HG03097 (cell line): ENCODE data around the gene BLM.
"Not testable (repeated sequence)": the region's sequence is repeated elsewhere in the genome, so short reads cannot be mapped to it uniquely, and the experiment has no call there.

Experiments
- ATAC-seq: cut with Tn5 transposase; IDR thresholded peaks from one replicate; pipeline ENCODE4 v1.9.1; 2021; ENCODE audit not compliant: unreplicated experiment, low FRiP score

Gene BLM

DNA sequence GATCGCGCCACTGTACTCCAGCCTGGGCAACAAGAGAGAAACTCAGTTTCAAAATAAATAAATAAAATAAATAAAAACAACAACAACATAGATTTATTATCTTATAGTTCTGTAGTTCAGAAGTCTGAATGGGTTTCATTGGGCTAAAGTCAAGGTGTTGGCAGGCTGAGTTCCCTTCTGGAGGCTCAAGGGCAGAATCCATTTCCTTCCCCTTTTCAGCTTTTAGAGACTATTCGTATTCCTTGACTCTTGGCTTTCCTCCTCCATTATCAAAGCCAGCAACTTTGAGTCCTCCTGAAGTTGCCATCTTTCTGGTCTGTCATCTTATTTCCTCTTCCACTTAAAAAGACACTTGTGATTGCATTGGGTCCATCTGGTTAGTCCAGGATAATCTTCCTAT, 12.1 kb downstream of the BLM start:
- no peak for ATAC-seq

DNA sequence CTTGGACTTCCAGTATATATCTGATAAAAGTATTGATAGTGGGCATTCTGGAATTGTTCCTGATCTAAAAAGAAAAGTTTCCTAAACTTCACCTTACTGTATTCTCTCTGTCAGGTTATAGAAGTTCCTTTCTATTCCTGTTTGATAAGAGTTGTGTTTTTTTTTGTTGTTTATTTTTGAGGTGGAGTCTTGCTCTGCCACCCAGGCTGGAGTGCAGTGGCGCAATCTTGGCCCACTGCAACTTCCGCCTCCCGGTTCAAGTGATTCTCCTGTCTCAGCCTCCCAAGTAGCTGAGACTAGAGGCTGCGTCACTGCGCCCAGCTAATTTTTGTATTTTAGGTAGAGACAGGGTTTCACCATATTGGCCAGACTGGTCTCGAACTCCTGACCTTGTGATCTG, 13.1 kb downstream of the BLM start:
- no peak for ATAC-seq

DNA sequence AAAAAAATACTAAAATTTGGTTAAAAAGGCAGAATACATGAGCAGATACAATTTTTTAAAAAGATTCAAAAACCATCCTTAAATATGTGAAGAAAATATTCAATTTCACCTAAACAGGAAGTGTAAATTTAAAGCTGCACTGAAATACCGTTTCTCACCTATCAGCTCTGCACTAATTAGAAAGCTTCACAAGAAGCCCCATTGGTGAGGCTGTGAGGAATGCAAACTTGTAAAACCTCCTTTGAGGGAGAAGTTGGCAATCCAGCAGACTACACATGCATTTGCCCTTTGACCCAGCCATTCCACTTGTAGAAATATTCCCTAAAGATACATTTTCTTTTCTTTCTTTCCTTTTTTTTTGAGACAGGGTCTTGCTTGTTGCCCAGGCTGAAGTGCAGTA, 18.8 kb downstream of the BLM start:
- ATAC-seq: no peak

DNA sequence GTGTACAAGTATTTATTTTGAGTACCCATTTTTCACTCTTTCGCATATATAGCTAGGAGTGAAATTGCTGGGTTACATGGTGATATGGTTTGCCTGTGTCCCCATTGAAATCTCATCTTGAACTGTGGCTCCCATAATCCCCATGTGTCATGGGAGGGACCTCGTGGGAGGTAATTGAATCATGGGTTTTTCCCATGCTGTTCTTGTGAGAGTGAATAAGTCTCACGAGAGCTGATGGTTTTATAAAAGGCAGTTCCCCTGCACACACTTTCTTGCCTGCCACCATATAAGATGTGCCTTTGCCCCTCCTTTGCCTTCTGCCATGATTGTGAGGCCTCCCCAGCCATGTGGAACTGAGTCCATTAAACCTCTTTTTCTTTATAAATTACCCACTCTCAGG, 23.4 kb downstream of the BLM start:
- ATAC-seq: not testable (repeated sequence)

DNA sequence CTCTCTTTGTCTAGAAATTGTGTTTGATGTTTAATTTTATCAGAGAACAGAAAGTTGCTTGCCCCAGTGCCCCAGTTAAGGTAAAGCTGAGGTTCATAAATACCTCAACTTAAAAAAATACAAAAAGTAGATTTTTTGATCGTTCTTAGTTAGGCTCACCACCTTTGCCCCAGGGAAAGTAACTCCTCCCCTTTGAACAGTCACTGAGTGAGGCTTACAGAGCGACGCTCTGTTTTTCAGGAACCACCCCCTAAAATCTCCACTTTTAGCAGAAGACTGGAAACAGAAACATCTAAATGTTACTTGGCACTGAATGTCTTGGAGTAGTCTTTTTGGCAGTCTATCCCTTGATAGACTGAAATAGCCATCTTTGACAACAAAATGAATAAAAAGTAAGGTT, 24.9 kb downstream of the BLM start:
- no peak for ATAC-seq

DNA sequence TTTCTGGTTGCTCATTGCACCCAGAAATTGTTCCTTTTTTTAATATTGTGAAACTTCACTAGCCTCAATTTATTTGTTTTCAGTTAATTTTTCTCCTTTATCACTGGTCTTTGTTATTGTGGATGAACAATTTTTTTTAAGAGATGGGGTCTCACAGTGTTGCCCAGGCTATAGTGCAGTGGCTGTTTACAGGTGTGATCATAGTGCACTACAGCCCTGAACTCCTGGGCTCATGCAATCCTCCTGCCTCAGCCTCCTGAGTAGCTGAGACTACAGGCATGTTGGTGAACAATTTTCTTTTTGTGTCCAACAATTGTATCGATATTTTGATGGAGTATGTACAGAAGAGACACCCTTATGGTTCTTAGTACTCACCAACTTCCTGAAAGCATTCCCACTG, 26.3 kb downstream of the BLM start:
- no peak for ATAC-seq

DNA sequence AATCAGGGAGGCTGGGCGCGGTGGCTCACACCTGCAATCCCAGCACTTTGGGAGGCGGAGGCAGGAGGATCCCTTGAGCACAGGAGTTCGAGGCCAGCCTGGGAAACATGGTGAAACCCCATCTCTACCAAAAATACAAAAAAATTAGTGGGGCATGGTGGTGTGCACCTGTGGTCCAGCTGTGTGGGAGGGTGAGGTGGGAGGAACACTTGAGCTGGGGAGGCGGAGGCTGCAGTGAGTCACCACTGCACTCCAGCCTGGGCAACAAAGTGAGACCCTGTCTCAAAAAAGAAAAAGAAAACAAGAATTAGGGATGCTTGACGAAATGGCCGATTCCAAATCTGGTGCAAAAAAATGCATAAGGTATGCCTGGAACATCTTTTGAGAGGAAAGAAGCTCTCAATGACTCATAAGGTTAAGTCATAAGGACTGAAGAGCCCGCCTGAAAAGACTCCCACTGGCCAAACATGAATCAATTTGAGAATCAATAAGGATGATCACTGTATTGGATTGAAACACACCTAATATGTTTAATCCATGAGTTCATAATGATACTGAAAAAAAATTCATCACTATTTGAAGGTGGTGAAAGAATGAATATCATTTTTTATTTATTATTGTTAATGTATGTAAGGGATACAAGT, 27.7 kb downstream of the BLM start:
- no peak for ATAC-seq

DNA sequence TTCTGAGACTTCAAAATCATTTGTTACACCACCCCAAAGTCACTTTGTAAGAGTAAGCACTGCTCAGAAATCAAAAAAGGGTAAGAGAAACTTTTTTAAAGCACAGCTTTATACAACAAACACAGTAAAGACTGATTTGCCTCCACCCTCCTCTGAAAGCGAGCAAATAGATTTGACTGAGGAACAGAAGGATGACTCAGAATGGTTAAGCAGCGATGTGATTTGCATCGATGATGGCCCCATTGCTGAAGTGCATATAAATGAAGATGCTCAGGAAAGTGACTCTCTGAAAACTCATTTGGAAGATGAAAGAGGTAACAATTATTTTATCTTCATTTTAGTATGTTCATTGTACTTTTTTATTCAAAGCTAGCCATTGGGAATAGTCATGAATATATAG, 32.6 kb downstream of the BLM start:
- ATAC-seq: no peak

DNA sequence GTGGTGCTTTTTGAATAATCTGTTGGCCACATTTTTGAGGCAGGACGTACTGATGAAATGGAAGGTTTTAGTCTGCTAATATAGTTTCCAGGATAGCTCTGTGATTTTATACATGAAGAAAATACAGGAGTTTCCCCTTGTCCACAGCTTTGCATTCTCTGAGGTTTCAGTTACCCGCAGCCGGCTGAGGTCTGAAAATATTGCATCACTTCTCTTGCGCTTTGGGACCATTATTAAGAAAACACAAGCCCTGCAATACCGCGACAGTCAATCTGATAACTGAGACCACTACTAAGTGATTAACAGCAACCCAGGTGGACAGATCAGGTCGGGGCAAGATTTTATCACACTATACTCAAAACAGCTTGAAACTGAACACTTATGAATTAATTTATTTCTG, 33.0 kb downstream of the BLM start:
- ATAC-seq: no peak

DNA sequence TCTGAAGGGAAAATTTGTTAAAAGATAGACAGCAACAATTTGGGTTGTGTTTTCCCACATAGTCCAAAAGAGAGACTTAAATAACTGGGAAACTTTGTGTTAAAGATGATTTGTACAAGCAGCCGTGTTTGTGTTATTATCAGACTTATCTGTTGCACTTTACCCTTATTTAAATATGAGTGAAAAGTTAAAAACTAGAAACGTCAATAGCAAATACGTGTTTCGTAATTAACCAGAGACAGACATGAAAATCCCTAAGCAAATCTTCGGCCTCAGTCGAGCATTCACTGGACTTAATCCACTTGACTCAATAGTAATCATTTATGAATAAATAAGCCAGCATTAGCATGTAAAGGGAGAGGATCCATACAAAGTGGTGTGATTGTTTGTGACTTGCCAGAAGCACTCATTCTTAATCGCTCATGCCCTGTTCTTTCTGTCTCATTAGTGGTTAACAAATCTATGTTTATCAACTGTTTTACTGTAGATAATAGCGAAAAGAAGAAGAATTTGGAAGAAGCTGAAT, 34.2 kb downstream of the BLM start:
- no peak for ATAC-seq

DNA sequence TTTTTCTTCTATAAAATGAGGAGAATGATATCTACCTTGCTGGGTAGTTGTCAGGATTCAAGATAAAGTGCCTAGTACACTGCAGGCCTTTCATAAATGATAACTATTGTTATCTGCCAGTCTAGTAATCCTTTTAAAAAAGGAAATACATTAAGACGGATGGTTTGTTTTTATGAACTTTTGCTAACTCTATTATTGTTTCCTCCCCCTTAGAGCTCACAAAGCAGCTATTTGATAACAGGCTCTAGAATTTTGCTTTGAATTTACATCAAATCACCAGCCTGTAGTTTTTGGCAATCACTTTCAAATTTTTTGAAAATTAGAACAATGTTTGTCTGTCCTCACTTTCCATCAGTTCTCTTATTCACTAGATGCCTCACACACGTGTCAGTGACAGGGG, 39.8 kb downstream of the BLM start:
- ATAC-seq: no peak

DNA sequence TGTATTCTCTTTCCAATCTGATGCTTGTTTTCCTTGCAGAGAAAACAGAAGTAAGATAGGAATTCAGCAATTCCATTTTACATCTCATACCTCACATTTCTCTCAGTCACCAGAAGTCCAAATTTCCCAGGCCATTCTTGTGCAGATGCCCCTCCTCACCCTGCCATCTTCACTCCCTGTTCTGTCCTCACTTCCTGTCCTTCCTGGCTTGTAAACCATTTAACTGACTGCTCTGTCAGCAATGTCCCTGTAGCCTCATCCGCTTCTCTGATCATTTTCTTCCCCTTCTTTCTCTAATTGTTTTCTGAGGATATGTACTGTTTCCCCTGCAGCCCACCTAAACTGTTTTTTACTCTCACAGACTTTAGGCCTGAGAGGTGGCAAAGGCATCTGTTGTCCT, 40.3 kb downstream of the BLM start:
- no peak for ATAC-seq

DNA sequence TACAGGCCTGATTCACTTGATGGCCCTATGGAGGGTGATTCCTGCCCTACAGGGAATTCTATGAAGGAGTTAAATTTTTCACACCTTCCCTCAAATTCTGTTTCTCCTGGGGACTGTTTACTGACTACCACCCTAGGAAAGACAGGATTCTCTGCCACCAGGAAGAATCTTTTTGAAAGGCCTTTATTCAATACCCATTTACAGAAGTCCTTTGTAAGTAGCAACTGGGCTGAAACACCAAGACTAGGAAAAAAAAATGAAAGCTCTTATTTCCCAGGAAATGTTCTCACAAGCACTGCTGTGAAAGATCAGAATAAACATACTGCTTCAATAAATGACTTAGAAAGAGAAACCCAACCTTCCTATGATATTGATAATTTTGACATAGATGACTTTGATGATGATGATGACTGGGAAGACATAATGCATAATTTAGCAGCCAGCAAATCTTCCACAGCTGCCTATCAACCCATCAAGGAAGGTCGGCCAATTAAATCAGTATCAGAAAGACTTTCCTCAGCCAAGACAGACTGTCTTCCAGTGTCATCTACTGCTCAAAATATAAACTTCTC, 43.6 kb downstream of the BLM start:
- ATAC-seq: no peak

DNA sequence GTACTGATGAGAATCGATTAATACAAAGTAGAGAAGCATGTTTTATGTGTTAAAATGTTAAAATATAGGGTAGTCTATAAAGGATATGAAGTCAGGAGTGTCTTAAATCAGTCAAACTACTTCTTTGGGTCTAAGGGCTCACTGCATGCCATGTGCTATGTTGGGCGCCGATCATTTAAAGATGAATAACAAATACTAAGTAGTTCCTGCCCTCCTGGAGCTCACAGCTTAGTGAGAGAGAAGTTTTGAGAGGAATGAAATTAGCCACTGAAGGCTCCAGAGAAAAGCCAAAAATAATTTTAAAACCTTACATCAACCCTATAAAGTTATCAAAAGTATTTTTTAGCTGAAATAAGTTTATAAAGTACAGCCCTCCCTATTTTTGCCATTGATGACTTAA, 44.5 kb downstream of the BLM start:
- ATAC-seq: no peak

DNA sequence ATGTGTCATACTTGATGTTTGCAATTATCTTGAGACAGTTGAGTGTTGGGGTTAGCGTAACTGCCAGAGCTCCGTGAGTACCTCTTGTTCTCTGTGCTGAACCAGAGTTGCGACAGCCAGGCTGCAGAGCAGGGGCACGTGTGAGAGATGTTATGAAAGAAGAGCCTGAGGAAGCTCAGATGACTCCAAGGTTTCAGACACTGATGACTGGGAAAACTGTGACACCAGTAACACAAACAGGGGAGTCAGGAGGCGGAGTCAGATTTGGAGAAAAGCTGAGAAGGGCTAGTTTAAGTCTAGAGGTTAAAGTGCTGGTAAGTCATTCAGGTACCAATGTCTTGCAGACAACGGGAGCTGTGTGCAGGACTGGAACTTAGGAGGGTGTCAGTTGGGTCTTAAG, 45.0 kb downstream of the BLM start:
- no peak for ATAC-seq

DNA sequence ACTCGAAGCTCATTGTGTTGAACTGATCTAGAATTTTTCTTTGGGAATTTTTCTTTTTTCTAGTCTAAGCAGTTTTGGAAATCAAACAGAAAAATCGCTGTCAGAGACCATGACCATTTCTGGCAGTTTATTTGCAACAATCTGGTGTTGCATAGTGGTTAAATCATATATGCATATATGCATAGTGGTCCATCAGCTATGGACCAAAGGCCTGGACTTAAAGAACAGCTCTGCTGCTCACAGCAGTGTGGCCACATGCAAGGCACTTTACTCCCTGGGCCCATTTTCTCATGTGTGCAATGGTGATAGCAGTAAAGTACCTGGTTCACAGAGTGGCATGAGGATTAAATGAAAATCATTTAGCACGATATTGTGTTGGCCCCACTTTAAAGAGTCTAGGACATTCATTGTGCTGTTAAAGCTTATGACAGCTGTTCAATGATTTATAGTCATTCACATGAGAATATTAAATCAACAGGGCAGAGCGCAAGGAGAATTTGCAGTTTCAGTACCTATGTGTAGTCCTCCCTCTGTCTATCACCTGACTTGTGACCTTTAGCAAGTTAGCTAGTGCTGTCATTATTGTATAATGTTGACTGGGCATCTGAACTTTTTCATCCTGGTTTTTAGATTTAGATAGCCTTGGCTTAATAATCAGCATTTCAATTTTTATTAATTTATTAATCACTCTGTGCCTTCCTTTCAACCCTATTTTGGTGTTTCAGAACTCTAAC, 46.4 kb downstream of the BLM start:
- no peak for ATAC-seq

DNA sequence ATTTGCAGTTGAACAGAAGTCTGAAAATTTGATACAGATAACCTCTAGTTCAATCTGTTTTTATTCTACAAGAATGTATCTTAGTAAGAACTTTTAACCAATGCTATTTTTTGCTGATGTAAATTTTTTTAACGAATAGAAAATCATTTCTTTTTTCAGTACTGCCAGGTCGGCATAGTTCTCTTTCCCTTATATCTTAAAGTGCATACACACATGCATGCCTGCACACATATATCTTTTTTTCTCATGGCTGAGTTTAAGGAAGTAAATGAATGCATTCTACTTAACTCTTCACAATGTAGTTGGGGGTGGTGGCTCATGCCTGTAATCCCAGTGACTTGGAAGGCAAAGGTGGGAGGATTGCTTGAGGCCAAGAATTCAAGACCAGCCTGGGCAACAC, 48.4 kb downstream of the BLM start:
- no peak for ATAC-seq

DNA sequence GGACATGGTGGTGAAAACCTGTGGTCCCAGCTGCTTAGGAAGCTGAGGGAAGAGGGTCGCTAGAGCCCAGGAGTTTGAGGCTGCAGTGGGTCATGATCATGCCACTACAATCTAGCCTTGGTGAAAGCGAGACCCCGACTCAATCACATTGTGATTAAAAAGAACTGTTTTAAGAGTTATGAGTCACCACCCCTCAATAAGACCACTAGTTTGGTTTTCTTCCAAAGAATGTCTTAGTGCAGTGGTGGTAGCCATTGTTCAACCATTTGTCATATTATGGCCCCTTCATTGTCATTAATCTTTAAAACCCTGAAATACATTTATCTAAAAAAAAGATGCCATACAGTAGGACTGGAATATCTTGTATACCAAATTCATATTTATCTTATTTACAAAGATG, 48.8 kb downstream of the BLM start:
- no peak for ATAC-seq

DNA sequence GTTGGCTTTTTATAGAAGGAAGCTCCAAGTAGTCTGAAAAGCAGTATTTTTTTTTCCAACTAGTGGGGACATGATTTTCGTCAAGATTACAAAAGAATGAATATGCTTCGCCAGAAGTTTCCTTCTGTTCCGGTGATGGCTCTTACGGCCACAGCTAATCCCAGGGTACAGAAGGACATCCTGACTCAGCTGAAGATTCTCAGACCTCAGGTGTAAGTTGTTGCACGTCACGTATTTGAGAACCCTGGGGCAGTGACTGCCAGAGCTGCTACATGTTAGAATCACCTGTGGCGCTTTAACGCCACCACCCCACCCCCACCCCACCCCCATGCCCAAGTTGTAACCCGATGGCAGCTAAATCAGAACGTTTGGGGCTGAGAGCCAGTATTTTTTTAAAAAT, 52.2 kb downstream of the BLM start:
- no peak for ATAC-seq

DNA sequence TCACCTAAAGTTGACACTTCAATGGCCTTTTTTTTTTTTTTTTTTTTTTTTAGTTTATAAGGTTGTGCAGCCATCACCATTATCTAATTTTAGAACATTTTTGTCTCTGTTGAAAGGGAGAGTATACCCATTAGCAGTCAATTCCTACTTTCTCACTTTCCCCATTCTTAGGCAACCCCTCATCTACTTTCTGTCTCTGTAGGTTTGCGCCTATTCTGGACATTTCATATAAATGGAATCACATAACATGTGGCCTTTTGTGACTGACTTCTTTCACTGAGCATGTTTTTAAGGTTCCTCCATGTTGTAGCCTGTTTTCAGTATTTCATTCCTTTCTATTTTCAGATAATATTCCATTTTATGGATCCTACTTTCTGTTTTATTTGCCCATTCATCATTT, 56.3 kb downstream of the BLM start:
- no peak for ATAC-seq

DNA sequence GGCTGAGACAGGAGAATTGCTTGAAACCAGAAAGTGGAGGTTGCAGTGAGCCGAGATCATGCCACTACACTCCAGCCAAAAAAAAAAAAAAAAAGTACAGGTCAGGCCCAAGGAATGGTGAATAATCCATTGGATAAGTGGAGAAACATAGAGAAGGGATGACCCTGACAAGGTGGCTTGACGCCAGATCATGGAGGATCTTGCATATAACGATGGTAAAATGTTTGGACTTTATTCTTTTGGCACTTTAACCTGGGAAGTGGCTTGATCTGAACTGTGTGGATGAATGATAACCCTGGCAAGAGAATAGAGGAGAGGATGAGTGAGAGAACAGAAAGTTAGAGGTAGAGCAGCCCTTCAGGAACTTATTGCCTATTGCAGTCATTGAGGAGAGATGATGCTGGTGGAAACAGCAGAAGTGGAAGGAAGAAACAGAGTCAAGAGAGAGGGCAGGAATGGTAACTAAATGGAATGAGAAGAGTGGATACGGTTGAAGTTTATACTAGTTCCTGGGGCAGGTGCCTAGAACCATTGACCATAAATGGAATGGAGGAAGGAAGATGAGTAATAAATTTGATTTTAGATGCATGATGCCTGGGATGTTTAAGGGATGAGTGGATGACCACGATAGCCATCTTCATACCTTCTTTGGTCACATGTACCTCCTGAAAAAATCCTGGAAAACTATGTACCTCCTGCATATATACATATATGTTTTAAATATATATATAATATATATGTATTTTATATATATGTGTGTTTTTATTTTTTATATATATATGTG, 57.8 kb downstream of the BLM start:
- ATAC-seq: no peak
